GM21619 (cell line): ENCODE results near the gene ARHGAP45.

Experiments
- ATAC-seq: cut with Tn5 transposase; IDR thresholded peaks from one replicate; pipeline ENCODE4 v1.9.1; 2021; ENCODE audit not compliant: unreplicated experiment

The ARHGAP45 gene

DNA sequence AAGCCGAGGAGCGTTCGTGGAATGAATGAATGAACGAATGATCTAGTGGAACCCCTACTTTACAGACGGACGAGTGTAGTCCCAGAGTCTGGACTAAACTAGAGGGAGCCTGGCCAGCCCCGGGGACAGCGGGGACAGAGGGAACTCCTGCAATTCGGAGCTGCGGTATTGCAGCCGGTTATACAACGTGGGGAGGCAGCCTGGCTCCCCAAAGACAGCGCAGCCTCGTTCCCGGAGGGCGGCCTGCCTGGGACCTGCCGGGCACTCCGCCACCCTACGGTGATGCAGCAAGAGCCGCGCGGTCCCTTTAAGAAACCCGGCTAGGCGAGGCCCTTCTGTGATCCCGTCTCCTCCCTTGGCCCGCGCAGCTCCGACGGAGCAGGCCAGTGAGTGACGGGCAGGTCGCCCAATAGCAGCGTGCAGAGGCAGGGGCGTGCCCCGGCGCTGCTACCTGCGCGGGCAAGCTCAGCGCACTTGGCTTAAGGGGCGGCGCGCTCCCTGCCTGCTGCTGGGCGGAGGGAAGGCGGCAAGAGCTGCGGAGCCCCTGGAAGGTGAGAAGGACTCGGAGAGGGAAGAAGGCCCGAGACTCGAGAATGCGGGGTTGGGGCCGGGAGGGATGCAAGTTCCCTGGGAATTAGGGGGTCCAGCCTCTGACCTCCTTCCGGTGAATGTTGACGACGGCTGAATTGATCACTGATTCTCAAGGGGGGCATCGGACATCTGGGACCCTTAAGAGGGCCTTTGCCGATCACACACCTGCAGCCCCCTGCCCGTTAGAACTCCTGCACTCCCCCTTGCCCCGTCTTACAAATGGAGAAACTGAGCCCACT is 27.1 kb upstream of the ARHGAP45 start, which contains the start of gene ABCA7:
ABCA7 (plus strand) TSS at position 462 of the 830 bp plus-strand sequence. CDS start 1,255 bp downstream, outside the sequence.
- ATAC-seq: peak; percentile 63

GRCh38 chr19:1040476-1041271 is 26.3 kb upstream of the ARHGAP45 start:
- ATAC-seq: peak; percentile 42

DNA sequence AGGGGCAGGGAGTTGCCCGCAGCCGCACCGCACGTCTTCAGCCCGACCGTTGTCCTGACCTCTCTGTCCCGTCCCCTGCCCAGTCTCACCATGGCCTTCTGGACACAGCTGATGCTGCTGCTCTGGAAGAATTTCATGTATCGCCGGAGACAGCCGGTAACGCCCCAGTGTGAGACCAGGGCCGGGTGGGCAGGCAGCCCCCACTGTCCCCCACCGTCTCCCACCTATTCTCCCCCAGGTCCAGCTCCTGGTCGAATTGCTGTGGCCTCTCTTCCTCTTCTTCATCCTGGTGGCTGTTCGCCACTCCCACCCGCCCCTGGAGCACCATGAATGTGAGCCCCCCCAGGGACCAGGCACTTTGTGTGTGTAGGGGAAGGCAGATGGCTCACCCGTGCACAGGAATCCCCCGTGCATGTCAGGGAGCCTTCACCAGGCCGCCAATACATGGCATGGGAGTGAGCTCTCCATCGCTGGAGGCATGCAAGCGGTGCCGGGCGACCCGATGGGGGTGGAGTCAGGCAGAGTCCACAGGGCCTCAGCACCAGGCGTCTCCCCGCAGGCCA is 25.6 kb upstream of the ARHGAP45 start:
- ATAC-seq: no peak

- ATAC-seq: no peak
These were observed 24.9 kb upstream of the ARHGAP45 start for GRCh38 chr19:1041835-1042685.

DNA sequence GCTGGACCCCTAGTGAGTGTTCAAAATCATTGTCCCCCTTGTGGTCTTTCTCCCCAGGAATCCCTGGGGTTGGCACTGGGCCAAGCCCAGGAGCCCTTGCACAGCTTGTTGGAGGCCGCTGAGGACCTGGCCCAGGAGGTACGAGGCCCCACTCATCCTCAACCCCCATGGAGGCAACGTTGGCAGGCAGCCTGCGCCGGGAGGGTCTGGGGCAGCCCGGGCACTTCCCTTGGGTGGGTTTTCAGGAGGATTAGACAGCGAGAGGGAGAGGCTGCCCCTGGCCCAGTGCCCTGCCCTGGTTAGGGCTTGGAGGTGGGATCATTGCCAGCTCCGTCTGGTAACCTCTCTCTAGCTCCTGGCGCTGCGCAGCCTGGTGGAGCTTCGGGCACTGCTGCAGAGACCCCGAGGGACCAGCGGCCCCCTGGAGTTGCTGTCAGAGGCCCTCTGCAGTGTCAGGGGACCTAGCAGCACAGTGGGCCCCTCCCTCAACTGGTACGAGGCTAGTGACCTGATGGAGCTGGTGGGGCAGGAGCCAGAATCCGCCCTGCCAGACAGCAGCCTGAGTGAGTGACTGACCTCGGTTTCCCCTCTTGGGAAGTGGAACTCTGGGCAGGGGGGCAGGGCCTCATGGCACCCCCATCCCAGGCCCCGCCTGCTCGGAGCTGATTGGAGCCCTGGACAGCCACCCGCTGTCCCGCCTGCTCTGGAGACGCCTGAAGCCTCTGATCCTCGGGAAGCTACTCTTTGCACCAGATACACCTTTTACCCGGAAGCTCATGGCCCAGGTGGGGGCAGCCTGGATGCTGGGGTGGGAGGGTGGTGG is 24.1 kb upstream of the ARHGAP45 start:
- no peak for ATAC-seq

DNA sequence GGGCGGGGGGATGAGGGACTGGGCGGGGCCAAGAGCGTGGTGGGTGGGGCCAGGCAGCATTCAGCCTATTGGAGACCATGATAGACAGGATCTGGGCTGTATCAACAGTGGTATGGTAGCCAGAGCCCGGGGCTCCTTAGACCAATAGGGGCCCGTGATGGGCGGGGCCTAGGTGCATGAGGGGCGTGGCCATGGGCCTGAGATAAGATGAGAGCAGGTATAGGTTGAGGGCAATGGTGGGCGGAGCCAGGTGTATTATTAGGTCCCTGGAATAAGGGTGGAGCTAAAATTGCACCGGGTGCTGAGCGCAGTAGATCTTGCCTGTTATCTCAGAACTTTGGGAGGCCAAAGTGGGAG is 21.7 kb upstream of the ARHGAP45 start:
- ATAC-seq: no peak

- no peak for ATAC-seq
These were observed 20.8 kb upstream of the ARHGAP45 start for GRCh38 chr19:1046117-1046626.

DNA sequence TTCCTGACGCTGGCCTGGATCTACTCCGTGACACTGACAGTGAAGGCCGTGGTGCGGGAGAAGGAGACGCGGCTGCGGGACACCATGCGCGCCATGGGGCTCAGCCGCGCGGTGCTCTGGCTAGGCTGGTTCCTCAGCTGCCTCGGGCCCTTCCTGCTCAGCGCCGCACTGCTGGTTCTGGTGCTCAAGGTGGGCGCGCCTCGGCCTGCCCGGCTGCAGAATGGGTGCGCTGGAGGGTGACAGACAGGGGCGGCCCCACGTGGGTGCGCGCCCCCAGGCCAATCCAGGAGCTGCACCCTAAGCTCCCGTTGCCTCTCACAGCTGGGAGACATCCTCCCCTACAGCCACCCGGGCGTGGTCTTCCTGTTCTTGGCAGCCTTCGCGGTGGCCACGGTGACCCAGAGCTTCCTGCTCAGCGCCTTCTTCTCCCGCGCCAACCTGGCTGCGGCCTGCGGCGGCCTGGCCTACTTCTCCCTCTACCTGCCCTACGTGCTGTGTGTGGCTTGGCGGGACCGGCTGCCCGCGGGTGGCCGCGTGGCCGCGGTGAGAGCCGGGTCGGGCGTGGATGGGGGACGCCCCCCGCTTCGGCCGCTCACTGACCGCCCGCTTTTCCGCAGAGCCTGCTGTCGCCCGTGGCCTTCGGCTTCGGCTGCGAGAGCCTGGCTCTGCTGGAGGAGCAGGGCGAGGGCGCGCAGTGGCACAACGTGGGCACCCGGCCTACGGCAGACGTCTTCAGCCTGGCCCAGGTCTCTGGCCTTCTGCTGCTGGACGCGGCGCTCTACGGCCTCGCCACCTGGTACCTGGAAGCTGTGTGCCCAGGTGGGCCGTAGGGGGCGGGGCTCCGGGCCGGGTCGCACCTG is 19.9 kb upstream of the ARHGAP45 start:
- no peak for ATAC-seq

DNA sequence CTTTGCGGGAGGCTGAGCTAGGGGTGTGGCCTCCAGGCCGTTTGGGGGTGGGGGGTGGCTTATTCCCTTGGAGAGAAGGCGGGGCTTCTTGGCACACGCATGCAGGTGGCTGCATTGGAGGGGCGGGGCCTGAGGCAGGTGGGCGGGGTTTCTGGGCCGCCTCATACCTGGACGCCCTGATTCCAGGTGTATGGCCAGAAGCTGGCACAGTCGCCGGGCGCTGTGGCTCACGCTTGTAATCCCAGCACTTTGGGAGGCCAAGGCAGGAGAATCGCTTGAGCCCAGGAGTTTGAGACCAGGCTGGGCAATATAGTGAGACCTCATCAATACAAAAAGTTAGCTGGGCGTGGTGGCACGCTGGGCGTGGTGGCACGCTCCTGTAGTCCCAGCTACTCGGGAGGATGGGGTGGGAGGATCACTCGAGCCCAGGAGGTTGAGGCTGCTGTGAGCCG is 19.2 kb upstream of the ARHGAP45 start:
- no peak for ATAC-seq

- no peak for ATAC-seq
These were observed 17.9 kb upstream of the ARHGAP45 start for GRCh38 chr19:1049106-1049505.

DNA sequence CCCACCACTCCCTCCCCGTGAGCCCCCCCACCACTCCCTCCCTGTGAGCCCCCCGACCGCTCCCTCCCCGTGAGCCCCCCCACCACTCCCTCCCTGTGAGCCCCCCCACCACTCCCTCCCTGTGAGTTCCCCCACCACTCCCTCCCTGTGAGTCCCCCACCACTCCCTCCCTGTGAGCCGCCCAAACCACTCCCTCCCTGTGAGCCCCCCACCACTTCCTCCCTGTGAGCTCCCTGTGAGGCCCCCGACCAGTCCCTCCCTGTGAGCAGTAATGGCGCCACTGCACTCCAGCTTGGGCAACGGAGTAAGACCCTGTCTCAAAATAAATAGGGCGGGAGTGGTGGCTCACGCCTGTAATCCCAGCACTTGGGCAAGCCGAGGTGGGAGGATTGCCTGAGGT is 17.2 kb upstream of the ARHGAP45 start:
- ATAC-seq: no peak

- no peak for ATAC-seq
These were observed 15.8 kb upstream of the ARHGAP45 start for GRCh38 chr19:1050989-1051788.

- no peak for ATAC-seq
These were observed 15.2 kb upstream of the ARHGAP45 start for GRCh38 chr19:1051791-1052190.

DNA sequence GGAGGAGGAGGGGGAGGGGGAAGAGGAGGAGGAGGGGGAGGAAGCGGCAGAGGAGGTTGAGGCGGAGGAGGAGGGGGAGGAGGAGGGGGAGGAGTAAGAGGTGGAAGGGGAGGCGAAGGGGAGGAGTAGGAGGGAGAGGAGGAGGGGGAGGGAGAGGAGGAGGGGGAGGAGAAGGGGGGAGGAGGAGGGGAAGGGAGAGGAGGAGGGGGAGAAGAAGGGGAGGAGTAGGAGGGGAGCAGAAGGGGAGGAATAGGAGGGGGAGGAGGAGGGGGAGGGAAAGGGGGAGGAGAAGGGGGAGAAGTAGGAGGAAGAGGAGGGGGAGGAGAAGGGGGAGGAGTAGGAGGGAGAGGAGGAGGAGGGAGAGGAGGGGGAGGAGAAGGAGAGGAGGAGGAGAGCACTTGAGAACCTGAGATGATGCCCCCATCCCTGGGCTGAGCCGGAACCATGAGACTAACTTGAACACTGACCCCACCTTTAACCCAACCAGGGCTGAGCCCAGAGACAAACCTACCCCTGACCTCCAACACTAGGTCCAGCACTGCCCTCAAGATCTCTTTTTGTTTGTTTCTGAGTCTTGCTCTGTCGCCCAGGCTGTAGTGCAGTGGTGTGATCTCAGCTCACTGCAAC is 14.5 kb upstream of the ARHGAP45 start:
- ATAC-seq: no peak

GRCh38 chr19:1053176-1054101 is 13.5 kb upstream of the ARHGAP45 start:
- ATAC-seq: no peak
